HG02642 (cell line): ENCODE measurements around the gene PMF1.

Experiments
- ATAC-seq: cut with Tn5 transposase; IDR thresholded peaks from one replicate; pipeline ENCODE4 v1.9.1; 2021; ENCODE audit warnings: mild to moderate bottlenecking; ENCODE audit not compliant: unreplicated experiment, poor library complexity

Gene PMF1

DNA sequence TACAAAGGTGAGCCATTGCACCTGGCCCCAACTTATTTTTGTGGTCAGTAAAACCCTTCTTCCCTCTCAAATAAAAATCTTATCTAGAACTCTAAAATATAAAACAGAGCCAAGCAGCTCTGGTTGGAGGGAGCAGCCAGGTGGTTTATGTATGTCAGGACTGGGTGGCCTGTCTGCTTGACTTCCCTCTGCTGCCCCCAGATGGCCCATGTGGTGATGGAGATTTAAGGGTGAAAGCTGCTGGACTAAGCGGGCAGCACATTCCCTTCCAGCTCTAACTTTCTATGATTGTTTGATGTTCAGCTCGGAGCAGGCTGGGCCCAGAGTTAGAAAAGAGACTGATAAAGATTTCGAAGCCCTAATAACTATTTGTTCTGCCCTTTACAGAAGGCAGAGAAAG is 47.0 kb downstream of the PMF1 start:
- ATAC-seq, result no peak

DNA sequence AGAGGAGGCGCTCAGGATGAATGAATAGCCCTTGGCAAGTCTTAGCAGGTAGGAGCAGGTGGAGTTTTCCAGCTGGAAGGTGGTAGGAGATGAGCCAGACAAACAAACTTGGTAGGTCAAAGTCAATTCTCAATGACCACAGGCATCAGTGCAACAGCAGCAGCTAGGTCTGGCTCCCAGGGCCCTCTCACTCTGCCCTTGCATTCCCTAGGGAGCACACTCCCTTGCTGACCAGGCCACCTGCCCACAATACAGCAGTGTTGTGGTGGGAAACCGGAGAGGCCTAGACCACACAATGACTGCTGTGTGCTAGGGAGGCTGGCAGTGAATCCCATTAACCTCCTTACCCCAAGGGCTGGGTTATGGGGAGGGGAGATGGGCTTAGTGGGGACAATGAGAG is 48.1 kb downstream of the PMF1 start:
- ATAC-seq, result no peak

DNA sequence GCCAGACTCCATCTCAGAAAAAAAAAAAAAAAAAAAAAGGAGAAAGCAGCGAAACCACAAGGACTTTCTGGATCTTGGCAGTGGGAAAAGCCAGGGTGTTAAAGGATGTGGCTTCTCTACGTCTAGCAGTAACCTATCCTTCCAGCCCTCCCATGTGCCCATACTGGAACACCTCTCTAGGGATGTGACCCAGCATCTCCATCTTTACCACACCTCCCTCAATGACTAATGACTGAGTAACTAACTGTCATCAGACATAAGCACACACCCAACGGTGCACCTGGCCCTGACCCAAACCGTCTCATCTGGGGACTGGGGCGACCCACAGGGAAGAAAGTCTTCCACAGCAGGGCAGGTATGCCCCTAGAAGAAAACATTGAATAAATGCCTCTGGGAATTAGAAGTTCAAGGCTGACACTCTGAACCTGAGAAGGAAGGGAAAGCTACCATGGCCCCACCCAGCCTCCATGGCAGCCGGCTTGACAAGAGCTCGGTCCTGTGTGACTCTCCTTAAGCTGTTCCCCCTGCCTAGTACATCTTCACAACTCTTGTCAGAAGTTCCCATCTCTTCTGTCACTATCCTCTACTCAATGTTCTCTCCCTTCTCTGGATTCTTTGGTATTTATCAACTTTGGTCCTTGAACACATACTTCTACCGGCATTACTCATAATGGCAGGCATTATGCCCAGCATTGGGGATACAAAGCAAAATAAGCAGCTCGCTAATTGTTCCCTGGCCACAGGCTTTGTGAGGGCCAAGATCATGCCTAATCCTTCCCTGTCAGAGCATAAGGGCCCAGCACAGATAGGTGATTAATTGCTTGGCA is 49.9 kb downstream of the PMF1 start:
- no peak for ATAC-seq

DNA sequence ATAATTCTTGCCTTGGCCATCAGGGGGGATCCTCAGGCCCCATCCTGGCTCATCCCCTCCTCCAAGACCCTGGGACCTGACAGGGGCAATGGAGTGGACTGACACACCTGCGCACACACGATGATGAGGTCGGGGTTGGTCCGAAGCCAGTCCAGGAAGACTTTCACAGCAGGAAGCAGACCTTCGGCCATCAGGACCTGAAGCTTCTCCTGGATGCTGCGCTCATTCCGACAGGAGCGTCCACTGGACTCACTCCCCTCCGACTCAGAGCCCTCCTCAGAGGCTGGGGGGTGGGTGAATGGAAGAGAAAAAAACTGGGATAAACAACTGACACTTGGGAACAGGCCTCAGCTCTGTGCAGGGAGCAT is 50.5 kb downstream of the PMF1 start:
- no peak for ATAC-seq

DNA sequence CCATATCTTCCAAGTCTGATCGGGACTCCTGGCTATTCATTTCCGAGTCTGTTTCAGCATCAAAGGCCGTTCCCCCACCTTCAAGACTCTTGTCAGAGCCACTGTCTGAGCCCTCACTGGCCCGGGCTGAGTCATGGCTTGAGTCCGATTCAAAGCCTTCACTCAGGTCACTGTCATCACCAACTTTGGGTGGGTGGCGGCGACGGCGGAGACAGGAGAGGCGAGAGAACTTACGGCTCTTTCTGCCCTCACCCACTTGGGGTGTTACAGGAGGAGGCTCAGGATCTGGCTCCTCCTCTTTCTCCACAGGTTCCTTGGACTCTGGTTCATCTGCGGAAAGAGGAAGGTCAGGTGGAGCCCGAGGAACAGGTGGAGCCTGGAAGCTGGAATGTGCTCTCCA is 53.2 kb downstream of the PMF1 start:
- no peak for ATAC-seq

DNA sequence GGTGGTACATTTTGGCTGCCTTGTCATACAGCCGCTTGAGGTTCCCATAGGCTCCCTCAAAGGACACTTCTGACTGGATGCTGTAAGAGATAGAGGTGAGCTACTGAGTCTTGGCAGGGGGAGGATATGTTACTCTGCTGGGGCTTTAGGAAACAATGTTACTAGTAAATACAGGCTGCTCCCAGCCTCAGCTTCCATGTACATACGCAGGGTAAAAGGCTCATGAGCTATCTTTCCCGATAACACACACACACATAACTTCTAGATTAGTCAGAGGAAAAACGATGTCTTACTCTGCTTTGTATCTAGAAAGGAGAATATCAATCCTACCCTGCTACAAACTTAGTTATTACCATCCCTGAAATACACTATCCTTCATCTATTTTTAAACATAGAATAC is 55.5 kb downstream of the PMF1 start:
- no peak for ATAC-seq

DNA sequence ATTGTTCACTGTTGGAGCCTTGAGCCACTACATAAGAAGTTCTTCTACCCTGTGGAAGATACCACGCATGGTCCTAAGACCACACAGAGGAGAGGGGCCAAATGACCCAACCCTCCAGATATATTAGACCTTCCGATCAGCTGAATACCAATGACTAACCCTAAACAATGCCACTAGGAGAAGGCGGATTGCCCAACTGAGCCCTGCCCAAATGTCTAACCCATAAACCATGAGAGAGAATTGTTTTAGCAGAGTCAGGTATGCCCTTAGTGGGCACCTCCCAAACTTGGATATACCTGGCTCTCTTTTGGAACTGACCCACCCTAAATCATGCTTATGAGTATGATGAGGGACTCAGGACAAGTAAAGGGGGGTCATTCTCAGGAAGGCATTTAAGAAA is 57.5 kb downstream of the PMF1 start:
- no peak for ATAC-seq

DNA sequence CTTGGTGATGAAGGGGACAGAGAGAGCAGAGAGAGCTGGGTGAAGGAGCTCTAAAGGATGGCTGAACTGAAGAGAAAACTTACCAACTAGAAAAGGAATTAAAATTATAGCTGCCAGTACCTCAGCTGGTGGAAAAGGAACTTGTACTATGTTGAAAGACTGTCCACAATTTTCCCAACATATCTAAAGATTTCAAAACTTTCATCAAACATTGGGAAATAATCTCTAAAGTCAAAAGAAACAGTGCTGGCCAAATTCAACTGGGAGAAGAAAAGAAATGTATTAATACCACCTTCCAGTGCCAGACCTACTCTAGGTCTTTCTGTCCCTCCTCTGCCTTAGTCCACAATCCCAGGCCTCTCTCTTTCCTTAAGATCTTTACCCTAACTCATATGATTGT is 63.7 kb downstream of the PMF1 start:
- no peak for ATAC-seq

DNA sequence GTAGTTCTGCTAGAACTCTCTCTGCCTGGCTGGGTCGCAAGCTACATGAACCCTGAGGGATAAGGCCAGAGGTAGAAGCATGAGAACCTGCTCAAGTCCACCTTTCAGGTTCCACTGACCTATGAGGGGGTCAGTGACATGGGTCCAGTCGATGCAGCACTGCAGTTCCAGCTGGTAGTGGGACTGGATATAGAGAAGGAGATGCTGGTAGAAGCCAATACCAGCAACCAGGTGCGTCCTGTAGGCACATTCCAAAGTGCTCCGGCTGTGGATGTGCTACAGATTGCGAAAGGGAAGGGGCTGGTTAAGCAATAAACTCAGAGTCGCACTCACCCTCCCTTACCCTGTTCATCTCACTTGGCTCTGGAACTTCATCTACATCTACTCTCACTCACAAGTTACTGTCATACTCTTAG is 64.2 kb downstream of the PMF1 start:
- no peak for ATAC-seq

DNA sequence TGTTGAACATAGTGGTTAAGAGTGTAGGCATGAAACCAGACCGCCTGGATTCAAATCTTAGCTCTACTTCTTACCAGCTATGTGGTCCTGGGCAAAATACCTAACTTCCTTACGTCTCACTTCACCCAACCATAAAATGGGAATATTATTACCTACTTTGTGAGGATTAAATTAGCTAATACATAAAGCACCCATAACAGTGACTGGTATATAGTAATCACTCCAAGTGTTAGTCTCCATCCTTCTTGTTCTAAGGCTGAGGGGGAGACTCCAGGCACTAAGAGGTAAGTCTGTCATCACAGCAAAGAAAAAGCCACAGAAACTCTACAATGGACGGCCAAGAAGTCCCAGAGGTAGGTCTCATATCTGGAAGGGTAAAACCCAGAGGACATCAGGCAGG is 67.0 kb downstream of the PMF1 start:
- no peak for ATAC-seq

DNA sequence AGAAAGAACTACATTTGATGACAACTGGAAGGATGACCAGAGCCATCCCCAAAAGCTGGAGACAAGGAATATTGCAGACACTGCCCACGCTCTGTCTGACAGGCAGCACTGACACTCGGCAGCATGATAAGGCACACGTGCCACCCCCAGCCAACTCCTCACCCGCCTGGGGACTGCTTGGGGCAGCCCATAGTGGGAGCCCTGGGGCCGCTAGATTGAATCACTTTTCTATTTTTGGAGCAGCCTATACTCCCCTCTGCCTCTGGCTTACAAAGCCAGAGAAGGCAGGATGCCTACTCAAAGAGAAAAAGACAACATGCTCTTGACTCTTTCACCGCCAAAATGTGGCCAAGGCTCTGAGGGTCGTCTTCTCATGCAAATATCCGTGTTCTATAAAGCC is 68.5 kb downstream of the PMF1 start:
- peak; percentile 39 for ATAC-seq

DNA sequence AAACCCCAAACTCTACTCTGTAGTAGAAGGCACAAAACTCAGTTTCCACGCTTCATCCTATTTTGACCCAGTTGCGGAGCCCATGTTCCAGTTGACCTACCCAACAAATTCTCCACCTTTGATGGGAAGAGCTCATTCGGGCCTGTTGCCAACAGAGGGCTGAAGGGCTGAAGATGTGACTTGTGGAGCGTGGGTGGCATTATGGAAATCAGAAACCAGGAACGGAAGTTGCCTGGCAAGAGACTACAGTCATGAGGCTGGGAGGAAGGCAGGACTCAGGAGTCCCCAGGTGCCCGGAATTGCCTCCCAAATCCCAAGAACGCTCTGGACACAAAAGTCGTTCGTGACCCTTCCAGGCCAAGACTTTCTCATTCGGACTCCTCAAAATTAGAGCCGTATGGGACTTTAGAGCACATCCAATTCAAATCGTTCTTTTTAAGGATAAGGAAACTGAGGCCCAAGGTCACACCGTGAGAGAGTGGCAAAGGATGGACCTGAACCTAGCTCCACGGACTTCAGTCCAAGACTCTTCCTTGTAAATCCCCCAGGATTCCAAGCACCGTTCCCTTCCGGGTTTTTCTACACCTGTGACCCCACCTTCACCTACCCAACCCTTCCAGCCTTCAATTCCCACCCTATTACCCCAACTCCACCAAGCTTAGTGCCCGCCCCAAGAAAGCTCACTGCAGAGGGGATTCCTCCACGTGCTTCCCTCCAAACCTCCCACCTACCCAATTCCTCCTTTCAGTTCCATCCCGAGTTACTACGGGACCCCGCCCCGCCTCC is 69.1 kb downstream of the PMF1 start:
- no peak for ATAC-seq

DNA sequence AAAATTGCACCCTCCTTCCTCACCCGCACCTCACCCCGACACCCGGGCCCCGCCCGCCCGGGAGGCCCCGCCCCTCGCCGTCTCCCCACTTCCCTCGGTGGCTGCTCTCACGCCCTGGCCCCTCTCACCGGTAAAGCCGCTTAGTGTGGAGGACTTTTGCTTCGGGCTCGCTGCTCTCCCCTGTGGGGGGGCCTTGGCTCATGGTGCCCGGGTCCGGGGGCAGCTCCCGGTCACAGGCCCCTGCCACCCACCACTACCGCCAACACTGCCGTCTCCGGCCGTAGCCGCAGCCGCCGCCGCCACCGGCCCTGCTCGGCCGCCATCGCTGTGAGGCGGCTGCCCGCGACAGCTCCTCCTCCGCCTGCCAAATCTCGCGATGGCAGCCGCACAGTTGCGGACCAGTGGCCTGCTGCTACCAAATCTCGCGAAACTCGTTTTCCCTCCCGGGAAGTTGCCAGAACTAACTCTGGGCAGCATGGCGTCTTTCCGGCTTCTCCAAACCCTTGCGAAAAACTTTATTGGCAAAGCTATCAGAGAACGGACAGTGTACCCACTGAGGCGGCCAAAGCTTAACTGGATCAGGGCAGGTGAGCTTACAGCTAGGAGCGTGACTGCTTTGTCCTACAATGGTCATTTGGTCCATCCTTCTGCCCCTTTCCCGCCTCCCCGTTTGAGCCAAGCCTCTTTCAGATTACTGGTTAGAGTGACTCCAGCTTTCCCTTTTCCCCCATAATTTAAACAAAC is 69.8 kb downstream of the PMF1 start, which contains the start of gene SMG5:
Gene SMG5, minus strand, starts transcription at position 347 of the 744 bp plus-strand sequence. Its CDS starts 145 bp downstream, at position 202.
- peak; percentile 84 for ATAC-seq

DNA sequence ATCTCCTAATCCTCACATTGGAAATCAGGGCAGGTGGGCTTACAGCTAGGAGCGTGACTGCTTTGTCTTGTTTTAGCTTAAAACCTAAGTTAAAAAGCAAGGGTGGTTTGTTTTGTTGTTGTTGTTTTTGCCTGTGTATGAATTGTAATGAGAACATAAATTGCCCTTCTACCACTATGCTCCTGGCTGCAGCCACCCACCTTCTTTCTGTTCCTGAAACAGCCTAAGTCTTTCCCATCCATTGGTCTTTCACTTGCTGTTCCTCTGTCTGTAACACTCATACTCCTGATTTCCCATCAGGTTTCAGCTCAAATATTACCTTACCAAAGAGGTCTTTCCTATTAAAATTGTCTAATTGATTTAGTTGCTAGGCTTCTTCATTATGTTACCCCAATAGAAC is 70.7 kb downstream of the PMF1 start:
- ATAC-seq, result no peak

DNA sequence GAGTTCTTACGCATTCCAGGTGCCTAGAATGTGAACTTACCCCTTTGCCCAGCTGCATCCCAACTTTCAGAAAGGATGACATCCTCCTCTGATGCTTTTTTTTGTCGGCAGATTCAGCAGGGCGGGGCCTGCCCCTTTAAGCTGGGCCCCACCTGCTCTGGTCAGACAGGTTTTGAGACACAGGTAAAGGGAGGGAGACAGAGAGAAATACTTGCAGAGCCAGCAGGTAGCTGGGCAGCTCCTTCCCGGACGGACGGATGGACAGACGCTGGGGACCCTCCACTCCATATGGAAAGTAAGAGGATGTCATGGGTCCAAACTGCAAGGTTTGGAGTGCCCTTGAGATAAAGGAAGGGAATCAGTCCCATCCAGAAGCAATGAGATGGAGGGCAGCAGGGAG is 71.3 kb downstream of the PMF1 start, which contains the start of gene TMEM79:
Gene TMEM79, plus strand, starts transcription at position 214 of the 400 bp plus-strand sequence. CDS start 902 bp downstream, outside the sequence.
- ATAC-seq, result no peak

DNA sequence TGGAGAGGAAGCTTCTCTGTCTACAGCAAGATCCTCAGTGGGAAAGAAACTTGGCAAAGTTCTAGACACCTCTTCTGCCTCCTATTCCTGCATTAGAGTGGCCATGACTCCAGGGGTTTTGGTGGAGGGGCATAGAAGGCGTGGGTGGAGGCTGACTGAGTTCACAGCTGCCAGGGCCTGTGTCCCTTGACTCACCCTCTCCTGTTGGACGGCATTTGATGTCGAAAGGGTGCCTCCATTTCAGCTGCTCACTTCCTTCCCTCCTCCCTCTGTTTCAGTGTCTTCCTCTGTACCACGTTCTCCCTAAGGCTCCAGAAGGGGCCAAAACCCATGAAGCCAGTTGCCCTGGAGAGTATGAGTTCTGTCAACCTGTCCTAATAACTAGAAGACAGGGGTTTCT is 72.0 kb downstream of the PMF1 start:
- ATAC-seq, result no peak

DNA sequence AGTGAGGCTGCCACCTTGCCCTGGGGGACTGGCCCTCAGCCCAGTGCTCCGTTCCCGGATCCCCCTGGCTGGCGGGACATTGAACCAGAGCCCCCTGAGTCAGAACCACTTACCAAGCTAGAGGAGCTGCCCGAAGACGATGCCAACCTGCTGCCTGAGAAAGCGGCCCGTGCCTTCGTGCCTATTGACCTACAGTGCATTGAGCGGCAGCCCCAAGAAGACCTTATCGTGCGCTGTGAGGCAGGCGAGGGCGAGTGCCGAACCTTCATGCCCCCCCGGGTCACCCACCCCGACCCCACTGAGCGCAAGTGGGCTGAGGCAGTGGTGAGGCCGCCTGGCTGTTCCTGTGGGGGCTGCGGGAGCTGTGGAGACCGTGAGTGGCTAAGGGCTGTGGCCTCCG is 72.6 kb downstream of the PMF1 start:
- ATAC-seq, result no peak

DNA sequence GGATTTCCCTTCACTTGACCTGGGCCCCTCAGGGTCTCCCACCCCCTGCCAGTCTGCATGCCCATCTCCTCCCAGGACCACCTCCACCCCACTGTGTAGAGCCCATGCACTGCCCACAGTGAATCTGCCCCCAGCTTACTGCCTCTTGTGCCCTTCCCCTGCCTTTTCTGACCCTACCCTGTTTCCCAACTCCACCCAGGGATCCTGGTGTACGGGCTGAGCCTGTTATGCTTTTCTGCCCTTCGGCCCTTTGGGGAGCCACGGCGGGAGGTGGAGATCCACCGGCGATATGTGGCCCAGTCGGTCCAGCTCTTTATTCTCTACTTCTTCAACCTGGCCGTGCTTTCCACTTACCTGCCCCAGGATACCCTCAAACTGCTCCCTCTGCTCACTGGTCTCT is 73.3 kb downstream of the PMF1 start:
- no peak for ATAC-seq
